Endothelial cell of umbilical vein (primary cell): ENCODE data around the gene LTA4H. TPM values are rescaled to one million over a fixed set of nuclear protein-coding genes. Genes with fewer than 3 reads are reported as not detected.

ENCODE experiments used
- BruUV-seq: library from RNA; stranded (reverse); fragments of 400-500 nt; replicated peaks from 2 replicates; lab custom pipeline; 2021; lab: Mats Ljungman, UMichigan
- CTCF ChIA-PET: fragments of 300-600, 350-600 bp; sonication (Branson Sonifier 250); formaldehyde crosslinking; loops from one replicate; lab custom pipeline; 2021; ENCODE audit warnings: antibody characterized with exemption, inconsistent platforms; lab: Charles Lee
- POLR2A ChIA-PET: fragments of 300-600, 350-600 bp; sonication (Branson Sonifier 250); formaldehyde crosslinking; loops from one replicate; lab custom pipeline; 2021; ENCODE audit warnings: antibody characterized with exemption, inconsistent platforms; lab: Charles Lee
- DNase-seq: peaks from one replicate; pipeline ENCODE4 v3.0.0-alpha.2; 2011; ENCODE audit warnings: low read depth, low spot score
- FAIRE-seq: peaks from 2 replicates; lab custom pipeline; 2011; peaks lifted over from hg19 to GRCh38; lab: Jason Lieb, UNC
- H2AFZ ChIP-seq: 2 replicates; pipeline ENCODE4 v1.6.0; 2012; ENCODE audit warnings: low read depth, low read length, control low read depth, inconsistent platforms
- H3K27ac ChIP-seq: 2 replicates; pipeline ENCODE4 v1.5.1; 2011; ENCODE audit warnings: low read depth, mild to moderate bottlenecking, control low read depth, low read length, moderate library complexity; ENCODE audit not compliant: insufficient read depth
- H3K27me3 ChIP-seq, 2 experiments: 2 replicates each; pipeline versions ENCODE4 v1.6.0 to v1.6.1; 2011; ENCODE audit warnings: low read length in 2 of 2, mixed read lengths in 1 of 2; ENCODE audit not compliant: control insufficient read depth in 2 of 2, insufficient read depth in 2 of 2
- H3K36me3 ChIP-seq, 2 experiments: 2 replicates in 1 of 2; 3 replicates in 1 of 2; pipeline ENCODE4 v1.5.1; 2011; ENCODE audit warnings: low read length in 2 of 2, mild to moderate bottlenecking in 1 of 2, moderate library complexity in 1 of 2; ENCODE audit not compliant: control insufficient read depth in 2 of 2, insufficient read depth in 2 of 2; ENCODE audit errors: extremely low read depth in 1 of 2
- H3K4me1 ChIP-seq: 3 replicates; pipeline ENCODE4 v1.5.1; 2011; ENCODE audit warnings: mild to moderate bottlenecking, low read length; ENCODE audit not compliant: control insufficient read depth, insufficient read depth; ENCODE audit errors: extremely low read depth
- H3K4me2 ChIP-seq: 2 replicates; pipeline ENCODE4 v1.6.1; 2011; ENCODE audit warnings: low read length, control low read depth, mixed read lengths; ENCODE audit not compliant: insufficient read depth
- H3K4me3 ChIP-seq, 3 experiments: fragments of 200-600 bp in 1 of 3; sonication (generic), shearing (Covaris generic) in 1 of 3; replicated peaks in 1 of 3; 2 replicates each; pipeline ENCODE4 v1.5.1; 2011 to 2016; ENCODE audit warnings: control low read depth in 3 of 3, low read length in 3 of 3, mild to moderate bottlenecking in 2 of 3, inconsistent platforms in 1 of 3, low read depth in 1 of 3, moderate library complexity in 1 of 3; ENCODE audit not compliant: insufficient read depth in 1 of 3
- H3K79me2 ChIP-seq: 2 replicates; pipeline ENCODE4 v1.6.0; 2012; ENCODE audit warnings: low read length, inconsistent platforms; ENCODE audit not compliant: control insufficient read depth, insufficient read depth
- H3K9ac ChIP-seq: replicated peaks from 2 replicates; pipeline ENCODE3; 2011; ENCODE audit warnings: low read length, control low read depth; ENCODE audit not compliant: insufficient read depth; ENCODE audit errors: extremely low read depth
- H3K9me1 ChIP-seq: replicated peaks from 3 replicates; pipeline ENCODE4 v1.6.0; 2011; ENCODE audit warnings: mild to moderate bottlenecking, low read length; ENCODE audit not compliant: control insufficient read depth, insufficient read depth; ENCODE audit errors: extremely low read depth
- H3K9me3 ChIP-seq: replicated peaks from 2 replicates; pipeline ENCODE4 v1.5.1; 2012; ENCODE audit warnings: low read length, inconsistent platforms; ENCODE audit not compliant: control insufficient read depth, insufficient read depth
- H4K20me1 ChIP-seq: replicated peaks from 2 replicates; pipeline ENCODE3; 2011; ENCODE audit warnings: mild to moderate bottlenecking, low read length; ENCODE audit not compliant: control insufficient read depth, insufficient read depth; ENCODE audit errors: extremely low read depth
- EZH2 ChIP-seq: IDR thresholded peaks from 2 replicates; pipeline ENCODE4 v1.6.1; 2012; ENCODE audit warnings: borderline replicate concordance, low read depth, mild to moderate bottlenecking, moderate library complexity, low read length, inconsistent platforms; ENCODE audit not compliant: severe bottlenecking
- GATA2 ChIP-seq: IDR thresholded peaks from 2 replicates; pipeline ENCODE4 v1.7.0; 2011; ENCODE audit warnings: low read depth, mild to moderate bottlenecking, moderate library complexity, mixed read lengths, low read length; ENCODE audit not compliant: insufficient read length, insufficient read depth
- JUN ChIP-seq: IDR thresholded peaks from 2 replicates; pipeline ENCODE4 v1.6.1; 2011; ENCODE audit warnings: borderline replicate concordance, low read depth; ENCODE audit not compliant: insufficient read length, insufficient read depth
- MYC ChIP-seq: IDR thresholded peaks from one replicate; pipeline ENCODE4 v1.6.1; 2011; ENCODE audit warnings: mild to moderate bottlenecking, low read depth, low read length
- POLR2A ChIP-seq: IDR thresholded peaks from 2 replicates; pipeline ENCODE4 v1.6.1; 2012; ENCODE audit warnings: low read depth, mild to moderate bottlenecking, control low read depth, low read length
- POLR2AphosphoS5 ChIP-seq: IDR thresholded peaks from 2 replicates; pipeline ENCODE4 v1.6.1; 2012; ENCODE audit warnings: low read depth, mild to moderate bottlenecking, control low read depth, low read length, moderate library complexity; ENCODE audit not compliant: insufficient read depth
- dilution Hi-C: fragments of 300-500 bp; cut with MboI; formaldehyde crosslinking; loops from one replicate; pipeline ENCODE4 v1.15.0; 2019; ENCODE audit warnings: low sequenced_read_pairs; ENCODE audit not compliant: extremely low pct_ligation_motif_present
- intact Hi-C: fragments of 100-400 bp; cut with micrococcal nuclease; formaldehyde crosslinking; loops from one replicate; pipeline ENCODE4 v1.10.0; 2022
- polyA plus RNA-seq, 4 experiments: library from polyadenylated mRNA; depleted of rRNA in 3 of 4; stranded (reverse) in 3 of 4; unstranded in 1 of 4; fragments of >200 nt; gene quantifications; 2 replicates each; pipeline versions ENCODE4 v1.2.1 to v1.2.3, GENCODE V29; 2011 to 2012; ENCODE audit warnings: missing spikeins in 1 of 4
- total RNA-seq: library from RNA; stranded (reverse); gene quantifications from 2 replicates; pipeline ENCODE4 v1.2.3, GENCODE V29; 2021
- TF ChIP-seq, protein P1 (sequence below): IDR thresholded peaks from 2 replicates; pipeline ENCODE4 v1.6.1; 2011; ENCODE audit not compliant: insufficient read depth, insufficient read length
- TF ChIP-seq, protein P2 (sequence below), 2 donors: IDR thresholded peaks; 1 replicate in 1 of 2; 2 replicates in 1 of 2; pipeline ENCODE4 v1.5.1; 2011; ENCODE audit warnings: low read length in 2 of 2, mild to moderate bottlenecking in 2 of 2, moderate library complexity in 2 of 2, control low read depth in 1 of 2, inconsistent platforms in 1 of 2, low read depth in 1 of 2; ENCODE audit not compliant: insufficient read depth in 1 of 2; ENCODE audit errors: extremely low read depth in 1 of 2

The LTA4H gene
- total and polyA plus RNA-seq, 2 donors (not counting 3 experiments of a cell fraction or from before 2014, with no cell fraction given) = 77.1 to 85.2 TPM

DNA sequence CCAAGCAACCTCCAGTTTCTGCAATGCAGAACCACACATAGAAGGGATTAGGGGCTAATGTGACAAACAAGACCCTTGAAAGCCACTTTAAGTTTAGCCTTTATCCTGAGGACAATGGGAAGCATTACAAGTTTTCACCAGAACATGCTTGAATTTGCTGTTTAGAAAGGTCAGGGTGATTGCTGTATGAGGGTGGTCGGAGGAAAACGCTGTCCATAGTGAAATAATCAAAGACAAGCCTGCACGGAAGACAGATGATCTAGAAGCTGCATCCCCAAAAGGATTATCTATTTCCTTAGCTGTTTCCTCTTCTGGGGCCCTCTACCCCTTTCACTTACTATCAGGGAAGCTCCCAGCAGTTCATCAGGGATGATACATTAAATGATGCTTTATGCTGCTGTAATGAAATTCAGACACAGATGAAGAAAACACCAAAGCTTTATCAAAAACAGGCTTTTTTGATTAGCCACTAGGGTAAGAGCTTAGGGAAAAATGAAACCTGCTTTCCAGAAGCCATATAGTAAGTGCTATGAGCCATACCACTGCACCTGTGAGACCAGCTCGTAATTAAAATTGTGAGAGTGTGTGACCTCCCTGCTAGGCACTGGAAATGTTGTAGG, 45.8 kb downstream of the LTA4H start:
- Histone ChIP-seq H3K27me3 (peaks cover 14 to 31% of the 10 kb centered on the region in 2 experiments), H3K27ac (no peak overlapping the region), H3K9ac (no peak overlapping the region), H3K36me3 (no peaks in the 10 kb centered on the region), H3K79me2 (no peaks in the 10 kb centered on the region), H3K9me1 (no peaks in the 10 kb centered on the region), H3K4me2 (no peak overlapping the region), H3K9me3 (no peaks in the 10 kb centered on the region), H4K20me1 (no peaks in the 10 kb centered on the region), H2AFZ (no peak overlapping the region), H3K4me3 (no peak overlapping the region), H3K4me1 (no peaks in the 10 kb centered on the region)
- dilution Hi-C loops (no loop called here), intact Hi-C loops (no loop called here)
- DNase-seq (no peak), FAIRE-seq (no peak)
- POLR2A ChIA-PET = no interaction called here
- CTCF ChIA-PET = interaction anchor here (1.0 to 4.4 kb wide), 2 partner anchors 10 to 71 kb away, joined by 5 to 29 read pairs; no protein-coding TSS in a partner anchor
- BruUV-seq = no TSS peak
- TF ChIP-seq GATA2 (no peak), JUN (no peak), MYC (no peak), EZH2 (no peak), POLR2A (no peak), POLR2AphosphoS5 (no peak)
- TF ChIP-seq, protein P1, sequence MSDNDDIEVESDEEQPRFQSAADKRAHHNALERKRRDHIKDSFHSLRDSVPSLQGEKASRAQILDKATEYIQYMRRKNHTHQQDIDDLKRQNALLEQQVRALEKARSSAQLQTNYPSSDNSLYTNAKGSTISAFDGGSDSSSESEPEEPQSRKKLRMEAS = no peak
- TF ChIP-seq, protein P2, sequence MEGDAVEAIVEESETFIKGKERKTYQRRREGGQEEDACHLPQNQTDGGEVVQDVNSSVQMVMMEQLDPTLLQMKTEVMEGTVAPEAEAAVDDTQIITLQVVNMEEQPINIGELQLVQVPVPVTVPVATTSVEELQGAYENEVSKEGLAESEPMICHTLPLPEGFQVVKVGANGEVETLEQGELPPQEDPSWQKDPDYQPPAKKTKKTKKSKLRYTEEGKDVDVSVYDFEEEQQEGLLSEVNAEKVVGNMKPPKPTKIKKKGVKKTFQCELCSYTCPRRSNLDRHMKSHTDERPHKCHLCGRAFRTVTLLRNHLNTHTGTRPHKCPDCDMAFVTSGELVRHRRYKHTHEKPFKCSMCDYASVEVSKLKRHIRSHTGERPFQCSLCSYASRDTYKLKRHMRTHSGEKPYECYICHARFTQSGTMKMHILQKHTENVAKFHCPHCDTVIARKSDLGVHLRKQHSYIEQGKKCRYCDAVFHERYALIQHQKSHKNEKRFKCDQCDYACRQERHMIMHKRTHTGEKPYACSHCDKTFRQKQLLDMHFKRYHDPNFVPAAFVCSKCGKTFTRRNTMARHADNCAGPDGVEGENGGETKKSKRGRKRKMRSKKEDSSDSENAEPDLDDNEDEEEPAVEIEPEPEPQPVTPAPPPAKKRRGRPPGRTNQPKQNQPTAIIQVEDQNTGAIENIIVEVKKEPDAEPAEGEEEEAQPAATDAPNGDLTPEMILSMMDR (IDR thresholded peaks at IDR 0.05; ENCODE audit: extremely low read depth in 1 of 2, insufficient read depth in 1 of 2, low read depth in 1 of 2, low read length in 2 of 2) = no peak
